Thyroid gland (tissue), 4 donors: ENCODE results near the gene MSH3. TPM values are rescaled to one million over a fixed set of nuclear protein-coding genes. Genes with fewer than 3 reads are reported as not detected.

ENCODE experiments used
- DNase-seq, 2 donors: peaks; one replicate each; pipeline ENCODE4 v3.0.0-alpha.2; 2019
- H3K27ac ChIP-seq, 3 donors: fragments of 200-600 bp; sonication (generic); 1 replicate in 2 of 3; 2 replicates in 1 of 3; pipeline ENCODE4 v1.5.1; 2016 to 2019; ENCODE audit warnings: mild to moderate bottlenecking in 1 of 3, moderate library complexity in 1 of 3
- H3K27me3 ChIP-seq: fragments of 200-600 bp; sonication (generic); one replicate; pipeline ENCODE4 v1.5.1; 2019
- H3K36me3 ChIP-seq, 2 donors: fragments of 200-600 bp; sonication (generic); one replicate each; pipeline ENCODE4 v1.5.1; 2016 to 2019
- H3K4me1 ChIP-seq, 2 donors: fragments of 200-600 bp; sonication (generic); one replicate each; pipeline ENCODE4 v1.5.1; 2017 to 2019
- H3K4me3 ChIP-seq, 3 donors: fragments of 200-600 bp; sonication (generic); replicated peaks in 1 of 3; 1 replicate in 2 of 3; 2 replicates in 1 of 3; pipeline ENCODE4 v1.5.1; 2016; ENCODE audit warnings: mild to moderate bottlenecking in 1 of 3
- H3K9me3 ChIP-seq: fragments of 200-600 bp; sonication (generic); one replicate; pipeline ENCODE4 v1.5.1; 2017
- POLR2A ChIP-seq, 2 donors: fragments of 450-650 bp; IDR thresholded peaks; one replicate each; pipeline ENCODE4 v1.6.1; 2017; ENCODE audit warnings: antibody characterized with exemption in 2 of 2, mild to moderate bottlenecking in 2 of 2, moderate library complexity in 1 of 2
- WGBS, 2 donors: methylation state at CpG; one replicate each; pipeline ENCODE4 v1.1.5; 2017; 5-methylcytosine and 5-hydroxymethylcytosine counted together
- intact Hi-C: fragments of 100-400 bp; cut with DNase I; formaldehyde crosslinking; loops from one replicate; pipeline ENCODE4 v1.15.1; 2023
- total RNA-seq, 4 donors: library from RNA; depleted of rRNA; stranded (reverse); fragments of >200 nt; gene quantifications; one replicate each; pipeline ENCODE4 v1.2.3, GENCODE V29; 2016
- TF ChIP-seq, protein P1 (sequence below), 6 experiments: fragments of 200-600 bp in 3 of 6; fragments of 450-650 bp in 3 of 6; sonication (generic) in 3 of 6; IDR thresholded peaks; one replicate each; pipeline ENCODE4 v1.5.1; 2016 to 2019; ENCODE audit warnings: antibody characterized with exemption in 6 of 6, mild to moderate bottlenecking in 2 of 6, inconsistent platforms in 1 of 6, moderate library complexity in 1 of 6

MSH3 gene
- total RNA-seq, 4 donors from 2014 or later: 25.9 to 45.0 (median 26.1) TPM

DNA sequence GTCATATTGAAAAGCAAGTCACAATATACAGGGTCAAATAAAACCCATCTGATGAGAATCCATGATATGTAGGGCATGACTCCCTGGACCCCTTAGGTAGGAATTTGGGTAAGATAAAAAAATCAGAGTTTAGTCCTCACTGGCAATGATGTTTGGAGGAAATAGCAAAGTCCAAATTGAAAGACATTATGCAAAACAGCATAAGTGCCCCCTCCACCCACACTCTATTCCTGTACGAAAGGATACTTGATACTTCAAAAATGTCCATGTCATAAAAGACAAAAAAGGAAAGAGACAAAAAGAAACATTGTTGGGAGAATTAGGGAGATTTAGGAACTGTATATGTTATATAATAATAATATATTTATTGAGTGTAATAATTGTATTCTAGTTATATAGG, 209.7 kb downstream of the MSH3 start:
- WGBS, 2 donors: 91 to 92% methylated on average over 1 of the region's 1 CpG
- Histone ChIP-seq H3K4me3 (no peak overlapping the region), H3K36me3 (peaks cover 0 to 4% of the 10 kb centered on the region in 2 donors), H3K27ac (no peak overlapping the region), H3K9me3 (no peaks in the 10 kb centered on the region), H3K4me1 (no peaks in the 10 kb centered on the region), H3K27me3 (no peaks in the 10 kb centered on the region)
- no peak for DNase-seq
- TF ChIP-seq, protein P1, sequence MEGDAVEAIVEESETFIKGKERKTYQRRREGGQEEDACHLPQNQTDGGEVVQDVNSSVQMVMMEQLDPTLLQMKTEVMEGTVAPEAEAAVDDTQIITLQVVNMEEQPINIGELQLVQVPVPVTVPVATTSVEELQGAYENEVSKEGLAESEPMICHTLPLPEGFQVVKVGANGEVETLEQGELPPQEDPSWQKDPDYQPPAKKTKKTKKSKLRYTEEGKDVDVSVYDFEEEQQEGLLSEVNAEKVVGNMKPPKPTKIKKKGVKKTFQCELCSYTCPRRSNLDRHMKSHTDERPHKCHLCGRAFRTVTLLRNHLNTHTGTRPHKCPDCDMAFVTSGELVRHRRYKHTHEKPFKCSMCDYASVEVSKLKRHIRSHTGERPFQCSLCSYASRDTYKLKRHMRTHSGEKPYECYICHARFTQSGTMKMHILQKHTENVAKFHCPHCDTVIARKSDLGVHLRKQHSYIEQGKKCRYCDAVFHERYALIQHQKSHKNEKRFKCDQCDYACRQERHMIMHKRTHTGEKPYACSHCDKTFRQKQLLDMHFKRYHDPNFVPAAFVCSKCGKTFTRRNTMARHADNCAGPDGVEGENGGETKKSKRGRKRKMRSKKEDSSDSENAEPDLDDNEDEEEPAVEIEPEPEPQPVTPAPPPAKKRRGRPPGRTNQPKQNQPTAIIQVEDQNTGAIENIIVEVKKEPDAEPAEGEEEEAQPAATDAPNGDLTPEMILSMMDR (IDR thresholded peaks at IDR 0.05): no peak
- no peak for TF ChIP-seq POLR2A (IDR thresholded peaks at IDR 0.05)
- intact Hi-C loops: no loop called here

DNA sequence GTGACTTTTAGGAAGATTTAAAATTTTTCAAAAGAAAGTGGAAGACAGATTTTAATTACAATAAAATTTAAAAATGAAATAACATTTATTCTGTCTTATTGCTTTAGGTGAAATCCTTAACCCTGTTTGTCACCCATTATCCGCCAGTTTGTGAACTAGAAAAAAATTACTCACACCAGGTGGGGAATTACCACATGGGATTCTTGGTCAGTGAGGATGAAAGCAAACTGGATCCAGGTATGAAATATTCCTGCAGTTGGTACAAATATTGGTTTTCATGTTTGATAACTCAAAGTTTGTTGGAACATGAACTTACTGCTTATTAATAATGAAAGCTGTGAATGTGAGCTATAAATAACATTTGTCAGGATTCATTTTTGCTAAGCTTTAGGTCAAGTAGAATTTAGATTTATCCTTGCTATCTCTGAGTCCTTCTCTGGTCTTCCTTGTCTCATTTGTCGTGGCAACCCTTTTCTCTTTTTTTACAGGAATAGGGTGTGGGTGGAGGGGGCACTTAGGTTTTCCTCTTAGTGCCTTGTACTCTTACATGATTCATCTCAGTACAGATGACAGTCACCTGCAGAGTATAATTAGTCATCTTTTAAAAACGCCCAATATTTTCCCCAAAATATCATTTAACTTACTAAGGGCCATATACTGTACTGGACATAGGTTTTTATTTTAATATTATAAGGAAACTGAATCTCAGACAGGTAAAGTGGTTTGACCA, 210.4 kb downstream of the MSH3 start:
- 91% methylated on average over 3 of the region's 3 CpGs for WGBS, 2 donors
- intact Hi-C loops: no loop called here
- H3K27me3 ChIP-seq: no peaks in the 10 kb centered on the region

DNA sequence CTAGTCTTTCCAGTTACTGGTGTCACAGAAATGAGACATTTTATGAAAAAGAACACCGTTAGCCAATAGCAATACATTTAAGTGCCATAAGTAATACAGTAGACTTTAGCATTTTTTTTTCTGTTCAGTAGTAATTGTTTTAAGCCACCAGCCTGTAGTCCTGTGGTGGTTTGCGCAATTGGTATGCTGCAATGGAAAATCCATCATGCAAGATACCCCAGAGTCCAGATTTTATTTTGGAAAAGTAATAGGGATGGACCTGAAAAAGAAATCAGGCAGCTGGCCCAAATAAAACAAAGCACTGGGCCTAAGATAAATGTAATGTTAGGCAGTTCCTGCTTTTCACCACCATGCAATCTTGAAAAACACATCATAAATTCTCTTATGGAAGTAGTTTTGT, 211.1 kb downstream of the MSH3 start:
- Histone ChIP-seq H3K27me3 (no peaks in the 10 kb centered on the region), H3K4me1 (no peaks in the 10 kb centered on the region), H3K36me3 (peaks cover 0 to 4% of the 10 kb centered on the region in 2 donors), H3K27ac (no peak overlapping the region), H3K4me3 (no peak overlapping the region), H3K9me3 (no peaks in the 10 kb centered on the region)
- 98% methylated on average over 2 of the region's 2 CpGs for WGBS, 2 donors
- DNase-seq: no peak
- intact Hi-C loops: no loop called here
- TF ChIP-seq, protein P1 (IDR thresholded peaks at IDR 0.05): no peak
- no peak for TF ChIP-seq POLR2A (IDR thresholded peaks at IDR 0.05)

More for the DNA sequence above, 210.4 kb downstream of the MSH3 start:
- H3K4me1 ChIP-seq: no peaks in the 10 kb centered on the region
- TF ChIP-seq, protein P1 (IDR thresholded peaks at IDR 0.05): no peak
- no peak for TF ChIP-seq POLR2A (IDR thresholded peaks at IDR 0.05)
- peaks cover 0 to 4% of the 10 kb centered on the region in 2 donors for H3K36me3 ChIP-seq
- DNase-seq: no peak
- no peak overlapping the region for H3K27ac ChIP-seq
- no peak overlapping the region for H3K4me3 ChIP-seq
- no peaks in the 10 kb centered on the region for H3K9me3 ChIP-seq

DNA sequence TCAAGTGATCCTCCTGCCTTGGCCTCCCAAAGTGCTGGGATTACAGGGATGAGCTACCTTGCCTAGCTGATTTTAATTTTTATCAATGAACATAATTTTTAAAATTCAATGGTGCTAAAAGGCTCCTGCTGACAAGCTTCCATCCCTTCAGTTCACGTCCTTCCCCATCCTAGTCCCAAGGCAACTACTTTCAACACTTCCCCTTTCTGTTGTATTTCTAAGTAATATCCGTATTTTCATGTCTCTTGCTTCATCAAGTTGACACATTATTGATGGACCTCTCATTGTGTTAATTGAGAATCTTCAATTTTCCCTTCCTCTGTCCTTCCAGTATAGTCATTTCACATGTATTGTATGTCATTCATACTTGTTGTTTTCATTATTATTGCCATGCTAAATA, 211.9 kb downstream of the MSH3 start:
- H3K27ac ChIP-seq: no peak overlapping the region
- 90 to 93% methylated on average over 2 of the region's 2 CpGs for WGBS, 2 donors
- no peak for TF ChIP-seq POLR2A (IDR thresholded peaks at IDR 0.05)
- TF ChIP-seq, protein P1 (IDR thresholded peaks at IDR 0.05): no peak
- H3K4me1 ChIP-seq: no peaks in the 10 kb centered on the region
- no peak overlapping the region for H3K4me3 ChIP-seq
- peaks cover 0 to 4% of the 10 kb centered on the region in 2 donors for H3K36me3 ChIP-seq
- no peaks in the 10 kb centered on the region for H3K9me3 ChIP-seq
- DNase-seq: no peak
- no peaks in the 10 kb centered on the region for H3K27me3 ChIP-seq
- intact Hi-C loops: no loop called here

DNA sequence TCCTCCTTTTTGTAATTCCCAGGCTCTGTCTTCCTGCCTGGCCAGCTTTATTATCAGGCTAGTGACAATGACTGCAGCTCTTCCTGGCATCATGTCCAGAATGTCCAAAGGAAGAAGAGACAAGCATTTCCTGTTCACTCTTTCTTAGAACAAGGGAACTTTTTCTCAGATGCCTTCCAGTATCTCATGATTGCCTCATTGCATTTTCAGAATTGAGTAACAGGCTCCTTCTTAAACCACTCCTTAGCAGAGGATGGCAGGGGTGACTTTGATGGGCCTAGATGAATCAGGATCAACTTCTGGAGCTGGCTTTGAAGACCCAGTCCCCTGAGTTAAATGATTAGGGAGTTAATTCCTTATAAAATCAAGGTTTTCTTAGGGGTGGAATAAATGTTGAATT, 212.8 kb downstream of the MSH3 start:
- H3K36me3 ChIP-seq: peaks cover 0 to 4% of the 10 kb centered on the region in 2 donors
- no peaks in the 10 kb centered on the region for H3K9me3 ChIP-seq
- intact Hi-C loops: no loop called here
- H3K4me1 ChIP-seq: no peaks in the 10 kb centered on the region
- DNase-seq: no peak
- H3K27ac ChIP-seq: no peak overlapping the region
- no peaks in the 10 kb centered on the region for H3K27me3 ChIP-seq
- TF ChIP-seq POLR2A (IDR thresholded peaks at IDR 0.05): no peak
- TF ChIP-seq, protein P1 (IDR thresholded peaks at IDR 0.05): no peak
- H3K4me3 ChIP-seq: no peak overlapping the region
